ENCODE data around the gene SPNS3.

Gene SPNS3, protein sequence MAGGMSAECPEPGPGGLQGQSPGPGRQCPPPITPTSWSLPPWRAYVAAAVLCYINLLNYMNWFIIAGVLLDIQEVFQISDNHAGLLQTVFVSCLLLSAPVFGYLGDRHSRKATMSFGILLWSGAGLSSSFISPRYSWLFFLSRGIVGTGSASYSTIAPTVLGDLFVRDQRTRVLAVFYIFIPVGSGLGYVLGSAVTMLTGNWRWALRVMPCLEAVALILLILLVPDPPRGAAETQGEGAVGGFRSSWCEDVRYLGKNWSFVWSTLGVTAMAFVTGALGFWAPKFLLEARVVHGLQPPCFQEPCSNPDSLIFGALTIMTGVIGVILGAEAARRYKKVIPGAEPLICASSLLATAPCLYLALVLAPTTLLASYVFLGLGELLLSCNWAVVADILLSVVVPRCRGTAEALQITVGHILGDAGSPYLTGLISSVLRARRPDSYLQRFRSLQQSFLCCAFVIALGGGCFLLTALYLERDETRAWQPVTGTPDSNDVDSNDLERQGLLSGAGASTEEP

DNA sequence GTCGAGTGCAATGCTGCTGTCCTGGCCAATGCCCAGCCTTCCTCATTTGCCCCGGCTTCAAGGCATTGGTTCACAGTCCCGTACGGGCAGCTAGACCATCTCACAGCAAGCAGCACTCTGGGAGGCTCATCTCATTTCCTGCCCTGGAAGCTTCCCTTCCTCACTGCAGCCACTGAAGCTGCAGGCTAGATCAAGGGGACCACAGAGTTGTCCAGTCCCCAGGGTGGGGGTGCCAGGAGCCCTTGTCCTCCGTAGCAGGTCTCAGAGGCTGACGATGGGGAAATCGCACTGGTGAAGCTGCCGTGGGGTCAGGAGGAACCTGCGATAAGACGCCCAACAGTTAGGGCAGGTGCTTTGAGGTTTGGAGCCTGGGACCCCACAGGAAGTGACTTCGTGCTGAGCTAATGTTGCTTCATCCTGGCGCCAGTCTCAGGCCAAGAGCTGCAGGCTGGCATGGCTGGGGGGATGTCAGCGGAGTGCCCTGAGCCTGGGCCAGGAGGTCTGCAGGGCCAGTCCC, at the start of gene SPNS3:
Gene SPNS3 (plus strand): TSS at position 426 of the 517 bp plus-strand sequence. CDS start 28 bp downstream, at position 454.
- no peak for DNase-seq (ENCODE audit: low read depth in 1 of 2, low spot score in 1 of 2)

DNA sequence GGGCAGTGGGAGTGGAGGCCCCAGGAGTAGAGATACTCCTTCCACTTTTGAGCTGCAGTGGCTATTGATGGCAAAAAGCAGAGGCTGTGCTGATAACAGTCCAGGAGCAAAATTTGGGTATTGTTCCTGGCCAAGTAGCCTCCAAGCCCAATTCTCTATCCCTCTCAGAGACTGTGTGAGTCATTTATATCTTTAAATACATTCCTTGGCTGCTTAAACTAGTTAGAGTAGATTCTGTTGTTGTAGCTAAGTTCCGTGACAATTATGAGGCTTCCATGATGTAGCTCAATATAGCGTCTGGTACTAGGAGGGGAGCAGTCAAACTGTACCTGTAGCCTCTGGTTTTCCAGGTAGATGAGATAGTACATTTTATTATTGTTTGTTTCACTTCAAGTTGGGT, 47.3 kb upstream of the SPNS3 start:
- DNase-seq (ENCODE audit: low read depth in 1 of 2, low spot score in 1 of 2): no peak

DNA sequence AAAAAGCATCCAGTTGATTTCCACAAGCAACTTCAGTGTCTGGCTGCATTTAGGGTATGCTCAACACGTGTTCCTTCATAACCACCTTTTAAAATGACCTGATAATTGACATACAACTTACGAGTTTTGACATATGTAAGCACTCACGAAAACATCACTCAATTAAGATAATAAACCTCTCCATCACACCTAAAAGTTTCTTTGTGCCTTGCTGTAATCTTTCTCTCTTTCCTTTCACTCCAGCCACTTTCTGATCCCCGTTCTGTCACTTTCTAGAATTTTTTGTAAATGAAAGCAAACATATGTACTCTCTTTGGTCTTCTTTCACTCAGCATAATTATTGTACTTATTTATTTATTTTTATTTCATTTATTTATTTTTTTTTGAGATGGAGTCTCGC, 46.6 kb upstream of the SPNS3 start:
- no peak for DNase-seq (ENCODE audit: low read depth in 1 of 2, low spot score in 1 of 2)

DNA sequence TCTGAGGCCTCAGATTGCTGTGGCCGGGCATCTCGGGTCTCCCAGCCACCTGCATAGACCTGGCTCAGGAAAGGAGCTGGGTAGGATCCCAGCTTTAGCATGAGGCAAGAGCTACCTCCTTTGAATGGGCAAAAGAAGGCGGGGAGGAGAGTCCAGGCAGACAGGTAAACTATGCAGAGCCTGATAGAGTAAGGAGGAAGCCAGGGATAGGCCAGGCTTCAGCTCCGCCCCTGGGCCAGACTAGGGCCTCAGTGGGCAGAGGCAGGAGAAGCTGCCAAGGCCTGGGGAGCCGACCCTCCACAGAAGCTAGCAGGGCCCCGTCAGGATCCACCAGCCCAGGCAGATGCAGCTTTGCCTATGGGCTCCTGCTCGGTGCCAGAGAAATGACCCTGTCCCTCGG, 44.7 kb upstream of the SPNS3 start:
- no peak for DNase-seq (ENCODE audit: low read depth in 1 of 2, low spot score in 1 of 2)

DNA sequence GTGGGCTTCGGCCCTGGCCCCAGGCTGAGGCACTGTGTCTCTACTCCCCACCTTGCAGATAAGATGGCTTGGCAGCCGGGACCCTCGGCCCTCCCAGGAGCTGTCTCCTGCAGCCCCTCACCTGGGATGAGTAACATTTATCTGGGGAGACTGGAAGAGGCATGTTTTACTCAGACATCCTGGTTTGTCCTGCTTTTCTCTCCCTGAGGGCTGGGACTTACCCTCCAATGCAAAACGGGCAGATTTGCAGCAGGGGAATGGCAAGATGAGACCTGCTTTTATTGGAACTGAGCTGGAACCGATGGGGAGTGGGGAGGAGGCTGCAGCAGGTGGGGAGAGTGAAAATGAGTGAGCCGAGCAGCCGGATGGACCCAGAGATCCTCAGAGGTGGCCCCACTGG, 39.9 kb upstream of the SPNS3 start:
- DNase-seq (ENCODE audit: low read depth in 1 of 2, low spot score in 1 of 2): no peak

DNA sequence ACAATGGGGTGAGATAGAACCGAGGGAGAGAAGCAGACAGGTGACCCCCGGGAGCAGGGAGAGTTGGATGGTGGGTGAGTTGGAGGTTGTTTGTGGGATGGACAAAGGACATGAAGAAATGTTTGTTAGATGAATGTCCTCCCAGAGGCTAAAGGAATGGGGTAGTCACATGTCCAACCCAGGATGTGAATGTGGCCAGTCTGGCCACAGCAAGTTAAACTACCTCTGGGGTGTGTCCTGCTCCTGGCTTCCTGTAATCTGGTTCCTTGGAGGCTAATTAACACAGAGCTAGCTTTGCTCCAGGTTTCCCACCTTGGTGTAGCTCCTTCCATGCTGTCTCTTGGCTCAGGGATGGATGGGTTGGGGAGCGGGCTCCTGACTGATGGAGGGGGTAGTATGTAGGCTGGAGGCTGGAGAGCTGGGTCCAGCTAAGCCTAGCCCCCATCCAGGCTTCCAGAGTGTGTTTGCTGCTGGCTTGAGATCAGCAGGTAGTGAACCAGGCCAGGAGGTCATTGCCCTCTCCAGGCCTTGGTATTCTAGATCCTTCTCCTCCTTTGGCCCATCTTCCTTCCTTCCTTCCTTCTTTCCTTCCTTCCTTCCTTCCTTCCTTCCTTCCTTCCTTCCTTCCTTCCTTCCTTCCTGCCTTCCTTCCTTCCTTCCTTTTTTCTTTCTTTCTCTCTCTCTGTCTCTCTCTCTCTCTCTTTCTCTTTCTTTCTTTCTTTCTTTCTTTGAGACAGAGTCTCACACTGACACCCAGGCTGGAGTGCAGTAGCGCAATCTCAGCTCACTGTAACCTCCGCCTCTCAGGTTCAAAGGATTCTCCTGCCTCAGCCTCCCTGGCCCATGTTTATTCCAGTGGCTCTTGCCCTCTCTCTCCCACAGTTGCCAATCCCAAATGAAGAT, 39.3 kb upstream of the SPNS3 start:
- no peak for DNase-seq (ENCODE audit: low read depth in 1 of 2, low spot score in 1 of 2)

DNA sequence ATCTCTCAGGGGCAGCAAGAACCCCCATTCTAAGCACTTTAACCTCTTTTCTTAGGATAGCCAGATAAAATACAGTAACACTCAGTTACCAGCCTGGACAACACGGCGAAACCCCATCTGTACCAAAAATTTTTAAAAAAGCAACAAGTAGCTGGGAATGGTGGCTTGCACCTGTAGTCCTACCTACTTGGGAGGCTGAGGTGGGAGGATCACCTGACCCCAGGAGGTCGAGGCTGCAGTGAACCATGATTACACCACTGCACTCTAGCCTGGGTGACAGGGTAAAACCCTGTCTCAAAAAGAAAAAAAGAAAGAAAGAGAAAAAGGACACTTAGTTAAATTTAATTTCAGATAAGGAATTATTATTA, 38.6 kb upstream of the SPNS3 start:
- no peak for DNase-seq (ENCODE audit: low read depth in 1 of 2, low spot score in 1 of 2)

DNA sequence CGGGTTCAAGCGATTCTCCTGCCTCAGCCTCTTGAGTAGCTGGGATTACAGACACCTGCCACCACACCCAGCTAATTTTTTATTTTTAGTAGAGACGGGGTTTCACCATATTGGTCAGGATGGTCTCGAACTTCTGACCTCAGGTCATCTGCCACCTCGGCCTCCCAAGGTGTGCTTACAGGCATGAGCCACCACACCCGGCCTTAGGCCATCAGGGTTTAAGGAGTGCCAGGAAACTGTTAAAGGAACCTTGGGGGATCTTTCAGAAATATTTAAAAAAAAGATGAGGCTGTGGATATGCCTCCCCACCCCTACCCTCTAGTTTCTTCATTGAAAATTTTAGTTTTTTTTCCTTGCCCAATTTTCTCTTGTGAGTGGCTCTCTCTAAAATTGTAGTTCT, 35.9 kb upstream of the SPNS3 start:
- no peak for DNase-seq (ENCODE audit: low read depth in 1 of 2, low spot score in 1 of 2)

DNA sequence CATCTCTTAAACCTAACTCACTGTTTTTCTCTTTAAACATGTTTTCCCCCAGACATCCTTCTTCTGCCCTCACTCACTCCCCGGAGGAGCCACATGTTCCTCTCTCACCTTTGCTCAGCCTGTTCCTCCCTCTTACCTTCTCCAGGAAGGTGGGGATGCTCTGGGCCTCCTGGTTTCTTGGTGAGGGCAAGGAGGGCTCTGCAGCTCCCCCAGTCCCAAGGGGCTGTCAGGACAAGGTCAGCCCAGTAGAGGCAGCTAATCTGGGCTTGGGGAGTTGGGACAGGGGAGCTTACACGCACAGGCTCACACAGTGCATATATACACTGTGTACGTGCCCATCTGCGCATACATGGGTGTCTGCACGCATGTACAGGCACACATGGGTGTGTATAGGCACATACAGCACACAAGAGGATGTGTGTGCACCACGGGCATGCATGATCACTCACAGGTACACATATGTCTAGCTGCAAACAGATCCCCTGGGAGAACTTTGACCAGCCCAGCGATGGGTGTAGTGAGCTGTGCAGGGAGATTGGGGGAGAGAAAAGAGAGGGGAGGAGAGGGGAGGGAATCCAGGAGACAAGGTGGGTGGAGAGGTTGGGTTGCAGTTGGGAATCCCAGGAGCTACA, 28.6 kb upstream of the SPNS3 start:
- no peak for DNase-seq (ENCODE audit: low read depth in 1 of 2, low spot score in 1 of 2)

DNA sequence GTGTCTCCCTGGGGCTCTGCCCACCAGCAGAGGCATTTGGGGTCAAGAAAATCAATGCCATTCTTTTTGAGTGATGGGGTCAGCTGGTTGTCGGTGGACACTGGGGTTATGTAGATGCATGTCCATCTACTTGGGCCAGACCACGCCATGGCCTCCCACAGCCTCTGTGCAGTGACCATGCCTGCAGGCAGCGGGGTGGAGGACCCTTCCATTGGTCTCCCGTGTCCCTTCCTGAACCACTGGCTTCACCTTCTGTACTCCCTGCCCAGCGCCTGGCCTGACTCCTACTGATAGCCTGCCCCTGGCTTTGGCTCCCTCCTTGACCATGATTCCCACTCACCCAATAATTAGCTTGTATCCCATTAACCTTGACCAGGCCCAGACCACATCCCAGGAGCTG, 28.0 kb upstream of the SPNS3 start:
- no peak for DNase-seq (ENCODE audit: low read depth in 1 of 2, low spot score in 1 of 2)

DNA sequence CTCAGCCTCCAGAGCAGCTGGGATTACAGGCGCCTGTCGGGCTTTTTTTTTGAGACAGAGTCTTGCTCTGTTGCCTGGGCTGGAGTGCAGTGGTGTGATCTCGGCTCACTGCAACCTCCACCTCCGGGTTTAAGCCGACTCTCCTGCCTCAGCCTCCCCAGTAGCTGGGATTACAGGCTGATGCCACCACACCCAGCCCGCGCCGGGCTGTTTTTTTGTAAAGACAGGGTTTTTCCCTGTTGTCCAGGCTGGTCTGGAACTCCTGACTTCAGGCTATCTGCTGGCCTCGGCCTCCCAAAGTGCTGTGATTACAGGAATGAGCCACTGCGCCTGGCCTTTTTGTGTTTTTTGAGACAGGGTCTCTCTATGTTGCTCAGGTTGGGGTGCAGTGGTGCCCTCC, 27.4 kb upstream of the SPNS3 start:
- no peak for DNase-seq (ENCODE audit: low read depth in 1 of 2, low spot score in 1 of 2)

DNA sequence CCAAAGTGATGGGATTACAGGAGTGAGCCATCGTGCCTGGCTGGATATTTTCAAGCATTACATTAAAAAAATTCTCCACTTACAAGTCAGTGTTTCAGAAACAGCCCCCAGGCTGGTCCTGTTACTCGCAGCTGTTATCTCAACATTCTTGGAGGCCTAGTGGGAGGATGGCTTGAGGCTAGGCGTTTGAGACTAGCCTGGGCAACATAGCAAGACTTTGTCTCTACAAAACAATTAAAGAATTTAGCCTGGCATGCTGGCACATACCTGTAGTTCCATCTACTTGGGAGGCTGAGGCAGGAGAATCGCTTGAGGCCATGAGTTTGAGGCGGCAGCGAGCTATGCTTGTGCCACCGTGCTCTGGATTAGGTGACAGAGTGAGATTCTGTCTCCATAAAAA, 26.5 kb upstream of the SPNS3 start:
- DNase-seq (ENCODE audit: low read depth in 1 of 2, low spot score in 1 of 2): no peak

DNA sequence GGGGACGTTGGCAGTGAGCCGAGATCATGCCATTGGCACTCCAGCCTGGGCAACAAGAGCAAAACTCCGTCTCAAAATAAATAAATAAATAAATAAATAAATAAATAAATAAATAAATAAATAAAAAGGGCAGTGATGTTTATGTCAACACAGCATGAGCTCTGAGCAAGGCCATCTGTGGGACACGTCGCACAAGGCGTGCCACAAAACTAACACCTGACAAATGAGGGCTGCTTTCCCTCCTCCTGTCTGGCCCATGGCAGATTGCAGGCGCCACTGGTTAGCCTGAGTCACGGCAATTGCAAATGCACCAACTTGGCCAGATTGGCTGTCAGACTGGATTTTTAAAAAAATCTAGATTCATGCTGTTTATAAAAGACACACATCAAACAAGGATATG, 25.9 kb upstream of the SPNS3 start:
- DNase-seq (ENCODE audit: low read depth in 1 of 2, low spot score in 1 of 2): no peak

DNA sequence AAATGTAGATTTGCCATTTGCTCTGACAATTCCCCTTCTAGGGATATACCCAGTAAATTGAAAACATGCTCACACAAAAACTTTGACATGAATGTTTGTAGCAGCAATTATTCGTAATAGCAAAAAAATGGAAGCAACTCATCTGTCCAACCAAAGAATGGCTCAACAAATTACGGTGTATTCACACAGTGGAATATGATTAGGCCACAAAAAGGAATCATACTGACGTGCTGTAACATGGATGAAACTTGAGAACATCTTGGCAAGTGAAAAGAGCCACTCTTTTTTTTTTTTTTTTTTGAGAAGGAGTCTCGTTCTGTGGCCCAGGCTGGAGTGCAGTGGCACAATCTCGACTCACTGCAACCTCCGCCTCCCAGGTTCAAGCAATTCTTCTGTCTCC, 24.1 kb upstream of the SPNS3 start:
- DNase-seq (ENCODE audit: low read depth in 1 of 2, low spot score in 1 of 2): no peak

DNA sequence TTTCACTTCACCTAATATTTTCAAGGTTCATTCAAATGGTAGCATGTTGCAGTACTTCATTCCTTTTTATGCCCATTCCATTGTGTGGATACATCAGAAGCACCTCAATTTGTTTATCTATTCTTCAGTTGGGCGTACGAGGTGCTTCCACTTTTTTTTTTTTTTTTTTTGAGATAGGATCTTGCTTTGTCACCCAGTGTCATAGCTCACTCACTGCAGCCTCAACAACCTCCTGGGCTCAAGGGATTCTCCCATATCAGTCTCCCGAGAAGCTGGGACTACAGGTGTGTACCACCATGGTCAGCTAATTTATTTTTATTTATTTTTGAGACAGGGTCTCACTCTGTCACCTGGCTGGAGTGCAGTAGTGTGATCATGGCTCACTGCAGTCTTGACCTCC, 22.5 kb upstream of the SPNS3 start:
- no peak for DNase-seq (ENCODE audit: low read depth in 1 of 2, low spot score in 1 of 2)

DNA sequence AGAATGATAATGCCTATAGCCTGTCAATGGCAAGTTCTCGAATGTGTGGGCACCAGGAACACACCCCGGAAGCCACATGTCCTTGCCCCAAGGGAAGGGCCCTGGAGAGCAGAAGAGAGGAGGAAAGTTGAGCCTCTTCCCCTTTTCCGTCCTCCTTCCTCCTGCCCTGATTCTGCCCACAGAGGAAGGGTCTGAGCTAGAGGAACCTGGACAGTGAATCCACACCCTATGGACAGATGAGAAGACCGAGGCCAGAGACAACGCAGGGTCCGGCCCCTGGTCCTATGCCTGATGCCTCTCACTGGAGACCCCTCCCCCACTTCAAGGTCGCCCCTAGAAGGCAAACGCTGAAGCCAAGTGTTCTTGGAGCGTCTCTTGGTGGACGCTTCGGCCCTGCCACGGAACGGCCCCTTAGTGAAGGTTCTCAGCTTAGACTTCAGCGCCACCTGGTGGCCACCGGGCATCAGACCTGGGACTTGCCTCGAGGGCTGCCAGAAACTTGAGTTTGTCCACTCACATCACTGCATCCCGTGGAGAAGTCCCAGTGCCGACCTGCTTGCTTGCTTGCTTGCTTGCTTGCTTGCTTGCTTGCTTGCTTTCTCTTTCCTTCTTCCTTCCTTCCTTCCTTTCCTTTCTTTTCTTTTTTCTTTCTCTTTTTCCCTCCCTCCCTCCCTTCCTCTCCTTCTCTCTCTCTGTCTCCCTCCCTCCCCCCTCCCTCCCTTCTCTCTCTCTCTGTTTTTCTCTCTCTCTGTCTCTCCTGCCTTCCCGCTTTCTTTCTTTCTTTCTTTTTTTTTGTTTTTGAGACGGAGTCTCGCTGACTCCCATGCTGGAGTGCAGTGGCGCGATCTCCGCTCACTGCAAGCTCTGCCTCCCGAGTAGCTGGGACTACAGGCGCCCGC, 20.6 kb upstream of the SPNS3 start:
- DNase-seq (ENCODE audit: low read depth in 1 of 2, low spot score in 1 of 2): peak; percentile 82 to 85

DNA sequence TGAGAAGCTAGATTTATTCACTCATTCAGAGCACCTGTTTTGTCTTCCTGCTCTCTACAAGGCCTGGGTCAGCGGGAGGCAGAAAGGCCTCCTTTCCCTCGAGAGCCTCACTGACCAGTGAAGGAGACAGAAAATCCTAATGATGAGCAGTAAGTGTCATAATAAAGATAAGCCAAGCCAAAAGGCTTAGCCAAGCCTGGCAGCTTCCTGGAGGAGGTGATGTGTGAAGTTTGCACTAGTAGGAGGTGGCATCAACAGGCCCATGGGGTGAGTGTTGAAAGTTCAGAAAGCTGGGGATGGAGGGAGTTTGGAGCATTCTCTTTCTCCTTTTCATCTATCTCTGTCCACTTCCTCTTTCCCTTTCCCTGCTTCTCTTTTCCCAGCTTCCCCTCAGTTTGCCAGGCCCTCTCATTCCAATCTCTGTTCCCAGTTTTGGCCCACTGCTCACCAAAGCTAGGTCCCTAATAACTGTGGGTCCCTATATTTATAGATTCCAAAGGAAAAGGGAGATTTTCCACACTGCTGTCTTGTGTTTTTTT, 16.5 kb upstream of the SPNS3 start:
- no peak for DNase-seq (ENCODE audit: low read depth in 1 of 2, low spot score in 1 of 2)

DNA sequence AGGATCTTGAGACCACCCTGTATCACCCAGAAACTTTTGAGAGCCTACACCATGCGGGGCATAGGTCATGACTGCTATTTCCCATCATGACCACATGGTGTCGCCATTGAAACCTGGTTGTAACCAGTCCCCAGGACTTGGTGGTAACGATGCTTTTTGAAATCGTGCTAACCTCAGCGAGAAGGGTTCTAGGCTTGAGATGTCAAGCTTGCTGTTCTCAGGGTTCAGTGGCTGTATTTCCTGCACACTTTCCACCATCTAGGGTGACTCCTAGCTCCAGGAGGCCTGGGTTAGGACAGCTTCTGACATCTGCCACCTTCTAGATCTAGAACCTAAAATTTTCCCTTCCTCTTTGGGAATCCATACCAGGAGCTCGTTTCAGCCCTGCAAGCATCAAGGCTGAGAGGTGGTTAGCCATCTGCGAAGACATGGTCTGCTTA, 13.0 kb upstream of the SPNS3 start:
- DNase-seq (ENCODE audit: low read depth in 1 of 2, low spot score in 1 of 2): peak in 1 of 2 donors; percentile 36

DNA sequence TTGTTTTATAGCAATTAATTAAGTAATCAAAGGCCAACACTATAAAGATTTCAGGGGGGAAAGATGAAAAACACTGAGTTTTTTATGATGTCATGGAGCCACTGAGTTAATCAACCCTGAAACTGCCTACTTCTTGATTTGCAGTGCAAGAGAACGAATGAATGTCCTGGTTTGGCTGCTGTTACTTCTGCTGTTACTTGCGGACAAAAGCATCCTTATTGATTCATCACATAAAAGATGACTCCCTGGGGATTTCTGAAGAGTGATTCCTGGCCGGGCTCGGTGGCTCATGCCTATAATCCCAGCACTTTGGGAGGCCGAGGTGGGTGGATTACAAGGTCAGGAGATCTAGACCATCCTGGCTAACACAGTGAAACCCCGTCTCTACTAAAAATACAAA, 10.9 kb upstream of the SPNS3 start:
- DNase-seq (ENCODE audit: low read depth in 1 of 2, low spot score in 1 of 2): no peak

DNA sequence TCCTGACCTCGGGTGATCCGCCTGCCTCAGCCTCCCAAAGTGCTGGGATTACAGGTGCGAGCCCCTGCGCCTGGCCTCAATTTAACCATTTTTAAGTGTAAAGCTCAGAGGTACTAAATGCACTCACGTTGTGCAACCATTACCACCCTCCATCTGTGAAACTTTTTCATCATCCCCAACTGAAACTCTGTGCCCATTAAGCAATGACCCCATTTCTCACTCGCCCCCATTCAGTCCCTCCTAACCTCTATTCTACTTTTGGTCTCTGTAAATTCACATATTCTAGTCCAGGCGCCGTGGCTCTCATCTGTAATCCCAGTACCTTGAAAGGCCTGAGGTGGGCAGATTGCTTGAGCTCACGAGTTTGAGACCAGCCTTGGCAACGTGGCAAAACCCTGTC, 8.3 kb upstream of the SPNS3 start:
- no peak for DNase-seq (ENCODE audit: low read depth in 1 of 2, low spot score in 1 of 2)
